ENCODE measurements around the gene KLHL14. TPM values are rescaled to one million over a fixed set of nuclear protein-coding genes. Genes with fewer than 3 reads are reported as not detected.

Gene KLHL14
- total RNA-seq, 2 experiments from 2014 or later = not detected

- ATAC-seq (ENCODE audit: low read depth) (no peak), DNase-seq (no peak)
- Mint-ChIP-seq H3K27ac (no peak overlapping the region), H3K9me3 (no peaks in the 10 kb centered on the region), H3K36me3 (no peaks in the 10 kb centered on the region), H3K27me3 (peaks cover 11% of the 10 kb centered on the region), H3K4me3 (no peak overlapping the region), H3K4me1 (no peaks in the 10 kb centered on the region)
- POLR2A ChIA-PET = no interaction called here
Measured at GRCh38 chr18:32779010-32779409, 6.2 kb upstream of the KLHL14 start.

- Mint-ChIP-seq H3K4me1 (peaks cover 2% of the 10 kb centered on the region), H3K4me3 (no peak overlapping the region), H3K36me3 (no peaks in the 10 kb centered on the region), H3K9me3 (no peaks in the 10 kb centered on the region), H3K27ac (no peak overlapping the region), H3K27me3 (peaks cover 29% of the 10 kb centered on the region)
- DNase-seq = no peak
- POLR2A ChIA-PET = no interaction called here
- ATAC-seq (ENCODE audit: low read depth) = no peak
Measured at GRCh38 chr18:32777049-32777448, 4.2 kb upstream of the KLHL14 start.

DNA sequence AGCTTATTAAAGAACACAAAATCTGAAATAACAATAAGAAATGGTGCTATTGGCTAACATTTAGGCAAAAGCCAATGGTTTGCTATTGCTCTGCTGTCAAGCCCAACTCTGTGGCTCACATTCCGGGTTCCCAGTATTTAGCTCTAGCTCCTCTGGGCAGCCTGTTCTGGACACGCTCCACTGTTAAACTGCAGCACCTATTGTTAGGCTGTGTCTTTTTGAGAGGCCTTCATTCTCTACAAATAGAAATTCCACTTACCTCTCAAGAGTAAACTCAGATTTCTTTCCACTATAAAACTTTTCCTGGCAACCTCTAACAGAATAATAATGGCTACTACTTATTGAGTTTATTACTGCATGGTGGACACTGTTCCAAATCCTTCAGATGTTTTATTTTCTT lies 3.7 kb upstream of the KLHL14 start:
- H3K27ac Mint-ChIP-seq = no peak overlapping the region
- H3K27me3 Mint-ChIP-seq = peaks cover 29% of the 10 kb centered on the region
- no peak overlapping the region for H3K4me3 Mint-ChIP-seq
- POLR2A ChIA-PET = no interaction called here
- no peaks in the 10 kb centered on the region for H3K9me3 Mint-ChIP-seq
- H3K4me1 Mint-ChIP-seq = peaks cover 2% of the 10 kb centered on the region
- no peak for ATAC-seq (ENCODE audit: low read depth)
- DNase-seq = no peak
- no peaks in the 10 kb centered on the region for H3K36me3 Mint-ChIP-seq

DNA sequence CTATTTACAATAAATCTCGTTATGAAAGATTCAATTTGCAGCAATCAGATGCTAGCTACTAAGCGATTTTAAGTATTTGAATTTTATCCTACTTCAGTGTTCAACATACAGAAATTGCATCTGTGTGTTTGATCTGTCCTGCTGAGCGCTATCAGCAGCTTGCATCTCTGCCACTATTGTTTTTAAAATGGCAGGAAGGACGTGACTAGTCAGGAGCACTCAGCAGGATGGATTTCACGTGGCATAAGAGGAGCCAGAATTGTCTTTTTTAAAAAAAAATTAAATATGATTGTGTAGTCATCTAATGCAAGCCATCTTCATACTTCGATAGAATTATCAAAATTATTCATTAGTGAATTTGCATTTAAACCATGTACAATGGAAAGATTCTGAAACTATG lies 2.8 kb upstream of the KLHL14 start:
- ATAC-seq (ENCODE audit: low read depth) (no peak), DNase-seq (no peak)
- Mint-ChIP-seq H3K27me3 (peaks cover 37% of the 10 kb centered on the region), H3K4me3 (no peak overlapping the region), H3K27ac (no peak overlapping the region), H3K36me3 (no peaks in the 10 kb centered on the region), H3K4me1 (peaks cover 2% of the 10 kb centered on the region), H3K9me3 (no peaks in the 10 kb centered on the region)
- POLR2A ChIA-PET = no interaction called here

GRCh38 chr18:32773382-32773712 lies 524 bp upstream of the KLHL14 start:
- Mint-ChIP-seq H3K4me3 (no peak overlapping the region), H3K9me3 (no peaks in the 10 kb centered on the region), H3K36me3 (no peaks in the 10 kb centered on the region), H3K27ac (no peak overlapping the region), H3K4me1 (peaks cover 2% of the 10 kb centered on the region), H3K27me3 (peaks cover 51% of the 10 kb centered on the region)
- POLR2A ChIA-PET = no interaction called here
- ATAC-seq (ENCODE audit: low read depth) (no peak), DNase-seq (no peak)

GRCh38 chr18:32771871-32772580 lies 797 bp downstream of the KLHL14 start:
- H3K4me1 Mint-ChIP-seq = peaks cover 2% of the 10 kb centered on the region
- ATAC-seq (ENCODE audit: low read depth) (no peak), DNase-seq (no peak)
- no peak overlapping the region for H3K4me3 Mint-ChIP-seq
- H3K9me3 Mint-ChIP-seq = no peaks in the 10 kb centered on the region
- H3K36me3 Mint-ChIP-seq = no peaks in the 10 kb centered on the region
- POLR2A ChIA-PET = no interaction called here
- no peak overlapping the region for H3K27ac Mint-ChIP-seq
- peaks cover 53% of the 10 kb centered on the region for H3K27me3 Mint-ChIP-seq

GRCh38 chr18:32771169-32771751 lies 1.6 kb downstream of the KLHL14 start:
- Mint-ChIP-seq H3K27me3 (peaks cover 53% of the 10 kb centered on the region), H3K36me3 (no peaks in the 10 kb centered on the region), H3K4me3 (peak overlapping the region; percentile 39), H3K27ac (no peak overlapping the region), H3K9me3 (no peaks in the 10 kb centered on the region), H3K4me1 (peaks cover 2% of the 10 kb centered on the region)
- ATAC-seq (ENCODE audit: low read depth) (no peak), DNase-seq (no peak)
- POLR2A ChIA-PET = no interaction called here

DNA sequence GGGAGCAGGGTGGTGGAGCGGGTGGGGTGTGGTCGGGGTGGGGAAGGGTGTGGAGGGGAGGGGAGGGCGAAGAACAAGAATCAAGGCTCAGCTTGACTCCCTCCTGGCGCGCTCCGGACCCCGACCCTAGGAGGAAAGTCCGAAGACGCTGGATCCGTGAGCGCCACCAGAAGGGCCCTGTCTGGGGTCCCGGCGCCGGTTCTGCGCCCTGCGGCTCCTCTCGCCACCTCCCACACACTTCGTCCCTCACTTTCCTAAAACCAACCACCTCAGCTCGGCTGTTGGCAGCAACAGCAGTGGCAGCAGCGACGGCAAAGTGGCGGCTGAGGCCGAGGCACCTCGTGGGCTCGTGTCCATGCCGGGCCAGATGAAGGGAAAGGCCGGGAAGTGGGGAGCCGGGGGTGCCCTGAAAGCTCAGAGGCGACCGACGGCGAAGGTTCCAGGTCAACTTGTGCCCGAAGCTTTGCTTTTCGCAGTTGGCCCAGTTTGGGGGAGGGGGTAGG lies 2.1 kb downstream of the KLHL14 start:
- Mint-ChIP-seq H3K4me3 (no peak overlapping the region), H3K4me1 (peaks cover 2% of the 10 kb centered on the region), H3K36me3 (no peaks in the 10 kb centered on the region), H3K27ac (no peak overlapping the region), H3K27me3 (peaks cover 53% of the 10 kb centered on the region), H3K9me3 (no peaks in the 10 kb centered on the region)
- POLR2A ChIA-PET = no interaction called here
- ATAC-seq (ENCODE audit: low read depth) = no peak
- DNase-seq = no peak

GRCh38 chr18:32770054-32770665 lies 2.7 kb downstream of the KLHL14 start:
- POLR2A ChIA-PET = no interaction called here
- peaks cover 2% of the 10 kb centered on the region for H3K4me1 Mint-ChIP-seq
- ATAC-seq (ENCODE audit: low read depth) (no peak), DNase-seq (peak; percentile 29)
- no peak overlapping the region for H3K27ac Mint-ChIP-seq
- no peaks in the 10 kb centered on the region for H3K9me3 Mint-ChIP-seq
- H3K4me3 Mint-ChIP-seq = no peak overlapping the region
- H3K27me3 Mint-ChIP-seq = peaks cover 52% of the 10 kb centered on the region
- no peaks in the 10 kb centered on the region for H3K36me3 Mint-ChIP-seq

DNA sequence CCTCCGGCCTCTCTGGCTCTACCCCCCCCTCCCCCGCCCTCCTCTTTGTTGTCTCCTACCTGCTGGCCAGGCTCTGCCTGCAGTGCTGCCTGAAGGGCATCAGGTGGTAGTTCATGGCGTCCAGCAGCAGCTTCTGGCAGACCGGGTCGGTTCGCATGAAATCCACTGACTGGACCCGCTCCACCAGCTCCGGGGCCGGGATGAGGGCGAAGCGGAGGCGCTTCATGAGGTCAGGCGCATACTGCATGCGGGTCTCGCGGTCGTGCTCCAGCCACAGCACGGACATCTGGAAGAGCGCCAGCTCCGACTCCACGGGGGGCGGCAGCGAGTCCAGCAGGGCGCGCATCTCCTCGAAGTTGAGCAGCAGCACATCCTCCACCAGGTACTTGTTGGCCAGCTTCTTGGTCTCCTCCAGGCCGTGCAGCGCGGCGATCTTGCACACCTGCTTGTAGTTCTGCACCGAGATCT lies 3.2 kb downstream of the KLHL14 start:
- no peaks in the 10 kb centered on the region for H3K9me3 Mint-ChIP-seq
- no peaks in the 10 kb centered on the region for H3K36me3 Mint-ChIP-seq
- no peak overlapping the region for H3K27ac Mint-ChIP-seq
- ATAC-seq (ENCODE audit: low read depth) (no peak), DNase-seq (no peak)
- peaks cover 47% of the 10 kb centered on the region for H3K27me3 Mint-ChIP-seq
- POLR2A ChIA-PET = no interaction called here
- no peak overlapping the region for H3K4me3 Mint-ChIP-seq
- peaks cover 2% of the 10 kb centered on the region for H3K4me1 Mint-ChIP-seq

GRCh38 chr18:32769071-32769585 lies 3.7 kb downstream of the KLHL14 start:
- Mint-ChIP-seq H3K36me3 (no peaks in the 10 kb centered on the region), H3K27ac (no peak overlapping the region), H3K4me1 (peaks cover 2% of the 10 kb centered on the region), H3K27me3 (peaks cover 46% of the 10 kb centered on the region), H3K9me3 (no peaks in the 10 kb centered on the region), H3K4me3 (no peak overlapping the region)
- ATAC-seq (ENCODE audit: low read depth) (no peak), DNase-seq (no peak)
- POLR2A ChIA-PET = no interaction called here

GRCh38 chr18:32767400-32767799 lies 5.4 kb downstream of the KLHL14 start:
- H3K27me3 Mint-ChIP-seq = peaks cover 32% of the 10 kb centered on the region
- POLR2A ChIA-PET = no interaction called here
- ATAC-seq (ENCODE audit: low read depth) (no peak), DNase-seq (no peak)
- no peak overlapping the region for H3K27ac Mint-ChIP-seq
- peaks cover 2% of the 10 kb centered on the region for H3K4me1 Mint-ChIP-seq
- H3K4me3 Mint-ChIP-seq = no peak overlapping the region
- no peaks in the 10 kb centered on the region for H3K36me3 Mint-ChIP-seq
- no peaks in the 10 kb centered on the region for H3K9me3 Mint-ChIP-seq

DNA sequence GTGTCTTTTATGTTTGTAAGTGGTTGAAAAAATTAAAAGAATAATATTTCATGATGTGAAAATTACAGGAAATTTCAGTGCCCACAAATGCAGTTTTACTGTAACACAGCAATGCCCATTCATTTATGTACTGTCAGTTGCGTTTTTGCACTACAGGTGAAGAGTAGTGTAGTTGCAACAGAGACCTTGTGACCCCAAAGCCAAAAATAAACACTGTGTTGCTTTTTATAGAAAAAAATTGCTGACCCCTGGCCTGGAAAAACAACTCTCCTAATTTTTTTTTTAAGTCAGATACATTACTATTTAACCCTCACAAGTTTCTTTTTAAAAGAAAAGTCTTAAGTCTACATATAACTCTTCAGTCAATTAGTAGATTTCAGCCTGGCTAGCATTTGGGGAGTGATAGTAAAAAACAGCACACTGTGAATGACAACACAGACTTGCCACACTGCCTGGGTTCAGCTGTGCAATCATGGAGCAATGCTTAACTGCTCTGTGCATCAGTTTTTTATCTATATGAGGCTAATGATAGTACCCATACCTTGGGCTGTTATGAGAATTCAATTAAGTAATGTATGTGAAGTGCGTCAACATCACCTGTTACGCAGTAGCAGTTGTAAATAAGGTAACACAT lies 8.1 kb downstream of the KLHL14 start:
- ATAC-seq (ENCODE audit: low read depth) (no peak), DNase-seq (no peak)
- Mint-ChIP-seq H3K4me1 (peaks cover 1% of the 10 kb centered on the region), H3K27ac (no peak overlapping the region), H3K9me3 (no peaks in the 10 kb centered on the region), H3K36me3 (no peaks in the 10 kb centered on the region), H3K4me3 (no peak overlapping the region), H3K27me3 (peaks cover 18% of the 10 kb centered on the region)
- POLR2A ChIA-PET = no interaction called here
